Transverse colon (tissue), 3 donors: ENCODE data around the gene FKBP10.

Experiments used
- EP300 ChIP-seq: sonication (generic); formaldehyde crosslinking; IDR thresholded peaks from one replicate; pipeline ENCODE4 v1.6.1; 2017; ENCODE audit warnings: antibody characterized with exemption, low read depth
- POLR2A ChIP-seq: fragments of 450-650 bp; IDR thresholded peaks from one replicate; pipeline ENCODE4 v1.6.1; 2016; ENCODE audit warnings: antibody characterized with exemption, mild to moderate bottlenecking, moderate library complexity
- TF ChIP-seq, protein P1 (sequence below), 5 experiments: fragments of 200-600 bp in 3 of 5; fragments of 450-650 bp in 2 of 5; sonication (generic) in 3 of 5; IDR thresholded peaks; 1 replicate in 2 of 5; 2 replicates in 3 of 5; pipeline ENCODE4 v1.5.1; 2016 to 2017; ENCODE audit warnings: antibody characterized with exemption in 5 of 5, inconsistent platforms in 3 of 5, mild to moderate bottlenecking in 2 of 5, moderate library complexity in 1 of 5

DNA sequence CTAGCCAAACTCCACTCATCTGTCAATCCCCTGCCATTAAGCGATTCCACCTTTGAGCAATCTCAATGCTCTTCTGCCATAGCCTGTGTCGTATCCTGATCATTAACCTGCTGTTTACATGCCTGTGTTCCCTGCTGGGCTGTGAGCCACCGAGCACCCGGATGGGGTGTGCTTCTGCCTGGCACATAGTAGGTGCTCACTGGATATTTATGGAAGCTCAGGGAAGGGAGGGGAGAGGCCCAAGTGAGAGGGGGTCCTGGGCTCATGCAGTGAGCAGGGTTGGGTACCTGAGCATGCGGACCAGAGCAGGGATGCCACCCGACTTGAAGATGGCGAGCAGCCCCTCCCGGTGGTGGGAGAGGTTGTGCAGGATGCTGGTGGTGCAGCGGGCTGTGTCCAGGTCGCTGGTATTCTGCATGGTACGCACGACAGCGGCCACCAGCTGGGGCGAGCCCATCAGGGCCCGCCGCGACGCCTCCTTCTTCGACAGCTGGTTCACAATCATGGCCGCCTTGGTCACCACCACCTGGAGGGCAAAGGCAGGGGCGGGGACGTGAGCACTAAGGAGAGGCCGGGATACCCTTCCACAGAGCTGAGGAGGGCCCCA lies 44.0 kb upstream of the FKBP10 start:
- TF ChIP-seq, protein P1, sequence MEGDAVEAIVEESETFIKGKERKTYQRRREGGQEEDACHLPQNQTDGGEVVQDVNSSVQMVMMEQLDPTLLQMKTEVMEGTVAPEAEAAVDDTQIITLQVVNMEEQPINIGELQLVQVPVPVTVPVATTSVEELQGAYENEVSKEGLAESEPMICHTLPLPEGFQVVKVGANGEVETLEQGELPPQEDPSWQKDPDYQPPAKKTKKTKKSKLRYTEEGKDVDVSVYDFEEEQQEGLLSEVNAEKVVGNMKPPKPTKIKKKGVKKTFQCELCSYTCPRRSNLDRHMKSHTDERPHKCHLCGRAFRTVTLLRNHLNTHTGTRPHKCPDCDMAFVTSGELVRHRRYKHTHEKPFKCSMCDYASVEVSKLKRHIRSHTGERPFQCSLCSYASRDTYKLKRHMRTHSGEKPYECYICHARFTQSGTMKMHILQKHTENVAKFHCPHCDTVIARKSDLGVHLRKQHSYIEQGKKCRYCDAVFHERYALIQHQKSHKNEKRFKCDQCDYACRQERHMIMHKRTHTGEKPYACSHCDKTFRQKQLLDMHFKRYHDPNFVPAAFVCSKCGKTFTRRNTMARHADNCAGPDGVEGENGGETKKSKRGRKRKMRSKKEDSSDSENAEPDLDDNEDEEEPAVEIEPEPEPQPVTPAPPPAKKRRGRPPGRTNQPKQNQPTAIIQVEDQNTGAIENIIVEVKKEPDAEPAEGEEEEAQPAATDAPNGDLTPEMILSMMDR (IDR thresholded peaks at IDR 0.05) = no peak
- TF ChIP-seq POLR2A = no peak
- no peak for TF ChIP-seq EP300
